ENCODE results near the gene SPAG9.

DNA sequence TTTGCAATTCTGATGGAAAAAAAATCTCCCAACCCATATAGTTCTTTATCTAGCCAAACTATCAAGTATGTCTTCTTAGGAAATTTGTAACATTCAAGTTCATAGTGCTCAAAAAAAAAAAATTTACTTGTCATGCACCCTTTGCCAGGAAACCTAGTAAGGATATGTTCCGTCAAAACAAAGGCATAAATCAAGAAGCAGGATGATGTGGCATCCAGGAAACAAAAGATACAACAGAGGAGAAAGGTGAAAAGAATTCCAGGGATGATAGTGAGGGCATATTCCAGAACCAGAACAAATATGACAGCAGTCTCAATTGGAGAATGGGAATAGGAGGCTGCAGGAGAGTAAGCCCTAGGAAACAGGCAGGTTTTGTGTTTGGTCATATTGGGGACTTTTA is 104.6 kb downstream of the SPAG9 start:
- TF ChIP-seq, protein P1, sequence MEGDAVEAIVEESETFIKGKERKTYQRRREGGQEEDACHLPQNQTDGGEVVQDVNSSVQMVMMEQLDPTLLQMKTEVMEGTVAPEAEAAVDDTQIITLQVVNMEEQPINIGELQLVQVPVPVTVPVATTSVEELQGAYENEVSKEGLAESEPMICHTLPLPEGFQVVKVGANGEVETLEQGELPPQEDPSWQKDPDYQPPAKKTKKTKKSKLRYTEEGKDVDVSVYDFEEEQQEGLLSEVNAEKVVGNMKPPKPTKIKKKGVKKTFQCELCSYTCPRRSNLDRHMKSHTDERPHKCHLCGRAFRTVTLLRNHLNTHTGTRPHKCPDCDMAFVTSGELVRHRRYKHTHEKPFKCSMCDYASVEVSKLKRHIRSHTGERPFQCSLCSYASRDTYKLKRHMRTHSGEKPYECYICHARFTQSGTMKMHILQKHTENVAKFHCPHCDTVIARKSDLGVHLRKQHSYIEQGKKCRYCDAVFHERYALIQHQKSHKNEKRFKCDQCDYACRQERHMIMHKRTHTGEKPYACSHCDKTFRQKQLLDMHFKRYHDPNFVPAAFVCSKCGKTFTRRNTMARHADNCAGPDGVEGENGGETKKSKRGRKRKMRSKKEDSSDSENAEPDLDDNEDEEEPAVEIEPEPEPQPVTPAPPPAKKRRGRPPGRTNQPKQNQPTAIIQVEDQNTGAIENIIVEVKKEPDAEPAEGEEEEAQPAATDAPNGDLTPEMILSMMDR (IDR thresholded peaks at IDR 0.05), result no peak
- TF ChIP-seq POLR2A (IDR thresholded peaks at IDR 0.05), result no peak
